Fibroblast of skin of left quadriceps (primary cell): ENCODE results near the gene TBC1D9.
"Not testable (repeated sequence)": the region's sequence is repeated elsewhere in the genome, so short reads cannot be mapped to it uniquely, and the experiment has no call there.

Source experiments
- DNase-seq, 2 experiments: peaks; one replicate each; pipeline ENCODE4 v3.0.0-alpha.2; 2013; ENCODE audit warnings: low read depth in 2 of 2

Gene TBC1D9

GRCh38 chr4:140753329-140753728 is 2.9 kb downstream of the TBC1D9 start:
- DNase-seq: no peak

GRCh38 chr4:140752291-140753068 is 3.7 kb downstream of the TBC1D9 start:
- no peak for DNase-seq

GRCh38 chr4:140750470-140750869 is 5.7 kb downstream of the TBC1D9 start:
- no peak for DNase-seq

GRCh38 chr4:140748171-140748570 is 8.0 kb downstream of the TBC1D9 start:
- no peak for DNase-seq

GRCh38 chr4:140746546-140746945 is 9.6 kb downstream of the TBC1D9 start:
- DNase-seq: not testable (repeated sequence)

GRCh38 chr4:140744421-140744820 is 11.8 kb downstream of the TBC1D9 start:
- no peak for DNase-seq

GRCh38 chr4:140743194-140743931 is 12.8 kb downstream of the TBC1D9 start:
- no peak for DNase-seq

GRCh38 chr4:140742838-140743193 is 13.4 kb downstream of the TBC1D9 start:
- no peak for DNase-seq

- no peak for DNase-seq
Measured at GRCh38 chr4:140740906-140741670, 15.1 kb downstream of the TBC1D9 start.

GRCh38 chr4:140740422-140740821 is 15.8 kb downstream of the TBC1D9 start:
- DNase-seq: no peak

GRCh38 chr4:140739971-140740370 is 16.2 kb downstream of the TBC1D9 start:
- no peak for DNase-seq

GRCh38 chr4:140738139-140738538 is 18.0 kb downstream of the TBC1D9 start:
- DNase-seq: no peak

- no peak for DNase-seq
Measured at GRCh38 chr4:140736669-140737343, 19.4 kb downstream of the TBC1D9 start.

- DNase-seq: no peak
Measured at GRCh38 chr4:140735779-140736391, 20.3 kb downstream of the TBC1D9 start.

- DNase-seq: no peak
Measured at GRCh38 chr4:140735317-140735716, 20.9 kb downstream of the TBC1D9 start.

- DNase-seq: no peak
Measured at GRCh38 chr4:140732780-140733179, 23.4 kb downstream of the TBC1D9 start.

- DNase-seq: no peak
Measured at GRCh38 chr4:140729344-140730049, 26.7 kb downstream of the TBC1D9 start.

- no peak for DNase-seq
Measured at GRCh38 chr4:140726776-140727500, 29.2 kb downstream of the TBC1D9 start.

- no peak for DNase-seq
Measured at GRCh38 chr4:140725556-140725955, 30.6 kb downstream of the TBC1D9 start.

- no peak for DNase-seq
Measured at GRCh38 chr4:140724760-140725159, 31.4 kb downstream of the TBC1D9 start.
